OCI-LY1 (cell line): Measurements from ENCODE around the gene ZMIZ1.

Source experiments
- EZH2 ChIP-seq: fragments of 200-600 bp; sonication (generic), shearing (Covaris generic); IDR thresholded peaks from 2 replicates; pipeline ENCODE4 v1.8.0; 2017; ENCODE audit warnings: borderline replicate concordance, mixed run types, mild to moderate bottlenecking, antibody characterized with exemption, low read length, moderate library complexity, mixed read lengths
- TF ChIP-seq, protein P1 (sequence below): fragments of 200-600 bp; sonication (generic), shearing (Covaris generic); IDR thresholded peaks from 2 replicates; pipeline ENCODE4 v1.5.1; 2017; ENCODE audit warnings: mild to moderate bottlenecking, antibody characterized with exemption, low read length, moderate library complexity, mixed read lengths

DNA sequence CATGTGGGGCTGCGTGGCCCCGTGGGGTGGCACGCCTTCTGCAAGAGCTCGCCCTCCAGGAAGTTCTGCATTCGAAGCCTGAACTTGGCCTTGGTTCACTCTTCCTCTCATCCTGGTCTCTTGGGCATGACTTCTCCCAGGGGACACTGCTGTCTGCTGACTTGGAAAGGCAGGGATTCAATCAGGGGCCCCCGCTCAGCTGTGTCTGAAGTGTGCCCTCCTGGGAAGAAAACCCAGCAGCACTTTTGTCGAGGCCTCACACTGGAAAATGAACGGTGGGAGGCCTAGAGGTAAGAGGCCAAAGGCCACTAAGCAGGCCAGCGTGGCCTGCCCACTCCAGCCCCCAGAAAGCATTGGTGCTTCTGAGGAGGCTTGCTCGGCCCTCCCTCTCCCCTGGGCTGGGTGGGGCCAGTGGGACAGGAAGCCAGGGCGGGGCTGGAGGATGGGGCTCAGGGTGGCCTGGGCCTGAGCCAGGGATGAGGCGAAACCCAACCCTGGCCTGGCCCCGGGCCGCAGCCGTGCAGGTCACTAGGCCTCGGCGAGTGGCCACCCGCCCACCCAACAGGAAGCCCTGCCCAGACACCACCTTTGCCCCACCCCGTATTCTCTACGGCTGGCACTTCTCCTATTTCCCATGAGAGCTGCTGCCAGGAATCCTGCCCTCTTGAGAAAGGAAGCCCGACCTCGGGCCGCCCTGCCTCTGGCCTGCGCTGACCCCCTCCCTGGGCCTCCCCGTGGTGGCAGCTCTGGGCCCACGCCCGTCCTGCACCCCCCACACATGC lies 81.1 kb downstream of the ZMIZ1 start:
- no peak for TF ChIP-seq EZH2
- TF ChIP-seq, protein P1, sequence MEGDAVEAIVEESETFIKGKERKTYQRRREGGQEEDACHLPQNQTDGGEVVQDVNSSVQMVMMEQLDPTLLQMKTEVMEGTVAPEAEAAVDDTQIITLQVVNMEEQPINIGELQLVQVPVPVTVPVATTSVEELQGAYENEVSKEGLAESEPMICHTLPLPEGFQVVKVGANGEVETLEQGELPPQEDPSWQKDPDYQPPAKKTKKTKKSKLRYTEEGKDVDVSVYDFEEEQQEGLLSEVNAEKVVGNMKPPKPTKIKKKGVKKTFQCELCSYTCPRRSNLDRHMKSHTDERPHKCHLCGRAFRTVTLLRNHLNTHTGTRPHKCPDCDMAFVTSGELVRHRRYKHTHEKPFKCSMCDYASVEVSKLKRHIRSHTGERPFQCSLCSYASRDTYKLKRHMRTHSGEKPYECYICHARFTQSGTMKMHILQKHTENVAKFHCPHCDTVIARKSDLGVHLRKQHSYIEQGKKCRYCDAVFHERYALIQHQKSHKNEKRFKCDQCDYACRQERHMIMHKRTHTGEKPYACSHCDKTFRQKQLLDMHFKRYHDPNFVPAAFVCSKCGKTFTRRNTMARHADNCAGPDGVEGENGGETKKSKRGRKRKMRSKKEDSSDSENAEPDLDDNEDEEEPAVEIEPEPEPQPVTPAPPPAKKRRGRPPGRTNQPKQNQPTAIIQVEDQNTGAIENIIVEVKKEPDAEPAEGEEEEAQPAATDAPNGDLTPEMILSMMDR = no peak
